NT2/D1 (cell line): Measurements from ENCODE around the gene IPO5.

Experiments
- SUZ12 ChIP-seq: IDR thresholded peaks from 2 replicates; pipeline ENCODE4 v1.6.1; 2011; ENCODE audit not compliant: insufficient read length, insufficient read depth; ENCODE audit errors: extremely low read depth
- YY1 ChIP-seq: IDR thresholded peaks from 2 replicates; pipeline ENCODE4 v1.6.1; 2011; ENCODE audit not compliant: insufficient read length, insufficient read depth
- ZNF274 ChIP-seq: IDR thresholded peaks from 2 replicates; pipeline ENCODE4 v1.6.1; 2011; ENCODE audit warnings: mild to moderate bottlenecking, low read depth, low read length

- TF ChIP-seq ZNF274 (no peak), SUZ12 (no peak), YY1 (no peak)
Measured at GRCh38 chr13:97932036-97932435, 21.4 kb upstream of the IPO5 start.
